Measurements from ENCODE around the gene ANGPTL5.

DNA sequence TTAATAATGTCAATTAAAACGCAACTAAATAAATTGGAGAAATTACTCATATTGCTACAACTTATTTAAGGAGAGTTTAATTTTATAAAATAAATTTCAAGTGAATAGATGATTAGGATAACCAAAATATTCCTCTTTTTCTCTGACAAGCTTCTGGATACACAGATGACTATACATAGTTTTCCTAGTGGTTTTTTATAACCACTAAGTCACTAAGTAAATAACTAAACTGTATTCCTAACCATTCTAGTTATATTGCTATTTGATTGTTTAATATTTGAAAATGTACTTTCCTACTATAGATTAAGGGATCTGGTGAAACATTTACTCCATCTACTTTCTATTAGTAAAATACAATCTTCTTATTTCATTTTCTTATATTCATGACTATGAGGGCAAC is 4.7 kb upstream of the ANGPTL5 start:
- TF ChIP-seq, protein P1, sequence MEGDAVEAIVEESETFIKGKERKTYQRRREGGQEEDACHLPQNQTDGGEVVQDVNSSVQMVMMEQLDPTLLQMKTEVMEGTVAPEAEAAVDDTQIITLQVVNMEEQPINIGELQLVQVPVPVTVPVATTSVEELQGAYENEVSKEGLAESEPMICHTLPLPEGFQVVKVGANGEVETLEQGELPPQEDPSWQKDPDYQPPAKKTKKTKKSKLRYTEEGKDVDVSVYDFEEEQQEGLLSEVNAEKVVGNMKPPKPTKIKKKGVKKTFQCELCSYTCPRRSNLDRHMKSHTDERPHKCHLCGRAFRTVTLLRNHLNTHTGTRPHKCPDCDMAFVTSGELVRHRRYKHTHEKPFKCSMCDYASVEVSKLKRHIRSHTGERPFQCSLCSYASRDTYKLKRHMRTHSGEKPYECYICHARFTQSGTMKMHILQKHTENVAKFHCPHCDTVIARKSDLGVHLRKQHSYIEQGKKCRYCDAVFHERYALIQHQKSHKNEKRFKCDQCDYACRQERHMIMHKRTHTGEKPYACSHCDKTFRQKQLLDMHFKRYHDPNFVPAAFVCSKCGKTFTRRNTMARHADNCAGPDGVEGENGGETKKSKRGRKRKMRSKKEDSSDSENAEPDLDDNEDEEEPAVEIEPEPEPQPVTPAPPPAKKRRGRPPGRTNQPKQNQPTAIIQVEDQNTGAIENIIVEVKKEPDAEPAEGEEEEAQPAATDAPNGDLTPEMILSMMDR (IDR thresholded peaks at IDR 0.05 in 8 of 11, conservative IDR thresholded peaks at IDR 0.05 in 3 of 11): no peak
- TF ChIP-seq POLR2AphosphoS5 (IDR thresholded peaks at IDR 0.05): no peak
